ENCODE data around the gene NUBP1. TPM values are rescaled to one million over a fixed set of nuclear protein-coding genes. Genes with fewer than 3 reads are reported as not detected.

Gene NUBP1
- total RNA-seq (2022), result 17.3 and 17.8 TPM in 2 replicates
- percentile 51 among the genes with signal in this experiment for Bru-seq, nascent RNA
- BruChase-seq, experiment 1, labeled RNA remaining after a 6-hour chase, result percentile 56 among the genes with signal in this experiment
- percentile 47 among the genes with signal in this experiment for BruChase-seq, experiment 2, labeled RNA remaining after a 2-hour chase
- long read RNA-seq, transcript NUBP1-201 (11 exons, 1,228 nt), result major isoform, 33 of 42 reads
- long read RNA-seq, partial matches to known transcripts, result 1 of 42 reads
- long read RNA-seq, other reads (novel, unspliced or antisense), result 8 of 42 reads

- peak; percentile 98 for DNase-seq (ENCODE audit: unreplicated experiment)
- peaks cover 15% of the 10 kb centered on the region for H3K36me3 Mint-ChIP-seq (ENCODE audit: insufficient read depth, unreplicated experiment)
- peaks cover 16% of the 10 kb centered on the region for H3K4me1 Mint-ChIP-seq (ENCODE audit: insufficient read depth, unreplicated experiment)
- no peaks in the 10 kb centered on the region for H3K27me3 Mint-ChIP-seq (ENCODE audit: insufficient read depth, unreplicated experiment)
- H3K27ac Mint-ChIP-seq (ENCODE audit: low read depth, unreplicated experiment), result peak within 1 kb of the TSS; percentile 100
- H3K4me3 Mint-ChIP-seq (ENCODE audit: unreplicated experiment), result peak within 1 kb of the TSS; percentile 95
- TF ChIP-seq, protein P1, sequence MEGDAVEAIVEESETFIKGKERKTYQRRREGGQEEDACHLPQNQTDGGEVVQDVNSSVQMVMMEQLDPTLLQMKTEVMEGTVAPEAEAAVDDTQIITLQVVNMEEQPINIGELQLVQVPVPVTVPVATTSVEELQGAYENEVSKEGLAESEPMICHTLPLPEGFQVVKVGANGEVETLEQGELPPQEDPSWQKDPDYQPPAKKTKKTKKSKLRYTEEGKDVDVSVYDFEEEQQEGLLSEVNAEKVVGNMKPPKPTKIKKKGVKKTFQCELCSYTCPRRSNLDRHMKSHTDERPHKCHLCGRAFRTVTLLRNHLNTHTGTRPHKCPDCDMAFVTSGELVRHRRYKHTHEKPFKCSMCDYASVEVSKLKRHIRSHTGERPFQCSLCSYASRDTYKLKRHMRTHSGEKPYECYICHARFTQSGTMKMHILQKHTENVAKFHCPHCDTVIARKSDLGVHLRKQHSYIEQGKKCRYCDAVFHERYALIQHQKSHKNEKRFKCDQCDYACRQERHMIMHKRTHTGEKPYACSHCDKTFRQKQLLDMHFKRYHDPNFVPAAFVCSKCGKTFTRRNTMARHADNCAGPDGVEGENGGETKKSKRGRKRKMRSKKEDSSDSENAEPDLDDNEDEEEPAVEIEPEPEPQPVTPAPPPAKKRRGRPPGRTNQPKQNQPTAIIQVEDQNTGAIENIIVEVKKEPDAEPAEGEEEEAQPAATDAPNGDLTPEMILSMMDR (IDR thresholded peaks at IDR 0.05; ENCODE audit: unreplicated experiment), result no peak
- POLR2A ChIA-PET, result interaction anchor here (0.5 to 1.5 kb wide), 11 partner anchors 14 to 199 kb away, joined by 3 to 8 read pairs (median 3); partner anchors contain the start of genes CIITA and DEXI
- no peaks in the 10 kb centered on the region for H3K9me3 Mint-ChIP-seq (ENCODE audit: unreplicated experiment)
- intact Hi-C loops (cut with micrococcal nuclease), result loop anchor here (2.0 to 5.0 kb wide), 2 partner anchors 134 to 175 kb away; partner anchors contain the start of gene CIITA
- BruUV-seq (replicated peaks), result TSS peak; percentile 83
- CTCF ChIA-PET, result interaction anchor here (0.6 to 3.3 kb wide), 9 partner anchors 13 to 518 kb away, joined by 3 to 31 read pairs (median 4); partner anchors contain the start of gene CIITA
These were observed at the start of gene NUBP1 for GRCh38 chr16:10743610-10744369. Gene NUBP1, plus strand, starts transcription at chr16:10743842. Its CDS starts 22 bp downstream, at chr16:10743864.

GRCh38 chr16:10693889-10694288 lies 49.8 kb upstream of the NUBP1 start:
- no peak for DNase-seq (ENCODE audit: unreplicated experiment)
- TF ChIP-seq, protein P1 (IDR thresholded peaks at IDR 0.05; ENCODE audit: unreplicated experiment), result no peak
- Mint-ChIP-seq H3K36me3 (ENCODE audit: insufficient read depth, unreplicated experiment) (no peaks in the 10 kb centered on the region), H3K4me1 (ENCODE audit: insufficient read depth, unreplicated experiment) (no peaks in the 10 kb centered on the region), H3K9me3 (ENCODE audit: unreplicated experiment) (no peaks in the 10 kb centered on the region), H3K4me3 (ENCODE audit: unreplicated experiment) (no peak overlapping the region), H3K27ac (ENCODE audit: low read depth, unreplicated experiment) (no peak overlapping the region), H3K27me3 (ENCODE audit: insufficient read depth, unreplicated experiment) (no peaks in the 10 kb centered on the region)
- CTCF ChIA-PET, result interaction anchor here (1.2 kb wide), 1 partner anchor 225 kb away, joined by 4 read pairs; no protein-coding TSS in a partner anchor
- intact Hi-C loops (cut with micrococcal nuclease), result no loop called here
- BruUV-seq (replicated peaks), result no TSS peak
- POLR2A ChIA-PET, result no interaction called here

DNA sequence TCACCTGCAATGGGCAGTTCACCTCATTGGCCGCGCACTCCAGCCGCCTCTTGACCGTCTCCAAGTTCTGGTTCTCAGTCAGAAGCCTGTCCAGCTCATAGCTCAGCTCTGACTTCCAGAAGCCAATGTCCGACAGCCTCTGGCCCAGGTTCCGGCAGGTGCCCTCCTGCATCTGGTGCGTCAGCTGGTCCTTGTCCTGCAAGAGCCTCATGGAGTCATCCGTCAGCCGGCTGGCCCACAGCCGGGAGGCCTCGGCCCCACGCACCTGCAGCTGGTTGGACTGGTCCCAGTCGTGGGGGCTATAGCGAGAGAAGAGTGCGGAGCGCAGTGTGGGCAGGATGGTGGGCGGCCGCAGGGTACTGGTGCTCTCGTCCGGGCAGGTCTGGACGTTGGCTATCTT lies 49.3 kb upstream of the NUBP1 start:
- Mint-ChIP-seq H3K9me3 (ENCODE audit: unreplicated experiment) (no peaks in the 10 kb centered on the region), H3K27ac (ENCODE audit: low read depth, unreplicated experiment) (no peak overlapping the region), H3K27me3 (ENCODE audit: insufficient read depth, unreplicated experiment) (no peaks in the 10 kb centered on the region), H3K4me1 (ENCODE audit: insufficient read depth, unreplicated experiment) (no peaks in the 10 kb centered on the region), H3K36me3 (ENCODE audit: insufficient read depth, unreplicated experiment) (no peaks in the 10 kb centered on the region), H3K4me3 (ENCODE audit: unreplicated experiment) (no peak overlapping the region)
- ChIA-PET POLR2A (no interaction called here), CTCF (interaction anchor here (1.2 kb wide), 1 partner anchor 225 kb away, joined by 4 read pairs; no protein-coding TSS in a partner anchor)
- TF ChIP-seq, protein P1 (IDR thresholded peaks at IDR 0.05; ENCODE audit: unreplicated experiment), result no peak
- BruUV-seq (replicated peaks), result no TSS peak
- no peak for DNase-seq (ENCODE audit: unreplicated experiment)
- intact Hi-C loops (cut with micrococcal nuclease), result no loop called here

DNA sequence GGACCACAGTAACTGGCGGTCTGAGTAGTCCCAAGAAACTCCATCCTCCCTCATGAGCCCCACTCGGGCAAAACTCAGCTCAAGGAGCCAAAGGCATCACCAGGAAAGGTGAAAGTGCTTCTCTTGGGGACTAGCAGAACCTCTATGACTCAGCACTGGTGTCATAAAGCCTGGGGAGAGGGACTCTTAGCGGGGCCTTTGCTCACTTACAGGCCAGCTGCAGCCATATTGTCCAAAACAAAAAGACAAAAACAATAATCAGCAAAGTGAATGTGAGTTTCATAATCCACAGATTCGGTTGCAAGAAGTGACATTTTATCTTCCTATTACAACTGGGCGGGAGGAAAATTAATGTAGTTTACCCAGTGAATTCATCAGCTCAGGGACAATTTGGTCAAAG lies 48.8 kb upstream of the NUBP1 start, which contains the start of gene TEKT5:
Gene TEKT5 (minus strand): TSS at position 101 of the 400 bp plus-strand sequence. CDS start 57 bp downstream, at position 44.
- H3K27me3 Mint-ChIP-seq (ENCODE audit: insufficient read depth, unreplicated experiment), result no peaks in the 10 kb centered on the region
- no peaks in the 10 kb centered on the region for H3K36me3 Mint-ChIP-seq (ENCODE audit: insufficient read depth, unreplicated experiment)
- TF ChIP-seq, protein P1 (IDR thresholded peaks at IDR 0.05; ENCODE audit: unreplicated experiment), result no peak
- CTCF ChIA-PET, result interaction anchor here (1.2 kb wide), 1 partner anchor 224 kb away, joined by 4 read pairs; no protein-coding TSS in a partner anchor
- no TSS peak for BruUV-seq (replicated peaks)
- no peaks in the 10 kb centered on the region for H3K4me1 Mint-ChIP-seq (ENCODE audit: insufficient read depth, unreplicated experiment)
- H3K9me3 Mint-ChIP-seq (ENCODE audit: unreplicated experiment), result no peaks in the 10 kb centered on the region
- H3K4me3 Mint-ChIP-seq (ENCODE audit: unreplicated experiment), result no peak within 1 kb of the TSS
- POLR2A ChIA-PET, result no interaction called here
- DNase-seq (ENCODE audit: unreplicated experiment), result no peak
- intact Hi-C loops (cut with micrococcal nuclease), result no loop called here
- no peak within 1 kb of the TSS for H3K27ac Mint-ChIP-seq (ENCODE audit: low read depth, unreplicated experiment)

All from MCF 10A (cell line).